B cell (primary cell): ENCODE data around the gene SPOP.

Source experiments
- CTCF ChIP-seq: fragments of 200-600 bp; IDR thresholded peaks from one replicate; pipeline ENCODE4 v1.8.0; 2022; ENCODE audit warnings: antibody characterized with exemption, mild to moderate bottlenecking
- EZH2 ChIP-seq: IDR thresholded peaks from 2 replicates; pipeline ENCODE4 v1.6.1; 2012; ENCODE audit warnings: borderline replicate concordance, low read depth, mild to moderate bottlenecking, moderate library complexity, low read length; ENCODE audit not compliant: insufficient read depth, poor library complexity, severe bottlenecking

GRCh38 chr17:49670002-49670401 lies 7.9 kb downstream of the SPOP start:
- TF ChIP-seq CTCF = no peak
- TF ChIP-seq EZH2 = no peak
